Left ventricle myocardium inferior (tissue), 1 donor: ENCODE measurements around the gene OGFOD3. TPM values are rescaled to one million over a fixed set of nuclear protein-coding genes. Genes with fewer than 3 reads are reported as not detected.

ENCODE experiments used
- DNase-seq: peaks from one replicate; pipeline ENCODE4 v3.0.0-alpha.2; 2020
- H3K27ac ChIP-seq: fragments of 200-600 bp; replicated peaks from 2 replicates; pipeline ENCODE4 v1.8.0; 2021
- H3K27me3 ChIP-seq: fragments of 200-600 bp; 2 replicates; pipeline ENCODE4 v1.8.0; 2021; ENCODE audit warnings: low read depth
- H3K36me3 ChIP-seq: fragments of 200-600 bp; 2 replicates; pipeline ENCODE4 v1.8.0; 2021
- H3K4me1 ChIP-seq: fragments of 200-600 bp; 2 replicates; pipeline ENCODE4 v1.8.0; 2021
- H3K4me3 ChIP-seq: fragments of 200-600 bp; 2 replicates; pipeline ENCODE4 v1.8.0; 2021; ENCODE audit warnings: mild to moderate bottlenecking, moderate library complexity
- H3K9me3 ChIP-seq: fragments of 200-600 bp; replicated peaks from 2 replicates; pipeline ENCODE4 v1.8.0; 2021
- intact Hi-C: fragments of 100-400 bp; cut with micrococcal nuclease; formaldehyde crosslinking; loops from one replicate; pipeline ENCODE4 v1.11.0; 2022
- total RNA-seq: library from RNA; stranded (reverse); fragmentation: NEBNext Ultra II Directional; extraction: Animal tissue kit (Norgen Biotek cat#: 25700); gene quantifications from one replicate; pipeline ENCODE4 v1.2.1, GENCODE V29; 2021
- TF ChIP-seq, protein P1 (sequence below): fragments of 200-600 bp; IDR thresholded peaks from 2 replicates; pipeline ENCODE4 v1.8.0; 2021; ENCODE audit warnings: antibody characterized with exemption, mild to moderate bottlenecking, borderline replicate concordance
- donor health status: DM: no; HTN: yes; CAD: no; lungs with severe emphysema.

The OGFOD3 gene
- total RNA-seq, 1 donor from 2014 or later: 28.0 TPM

DNA sequence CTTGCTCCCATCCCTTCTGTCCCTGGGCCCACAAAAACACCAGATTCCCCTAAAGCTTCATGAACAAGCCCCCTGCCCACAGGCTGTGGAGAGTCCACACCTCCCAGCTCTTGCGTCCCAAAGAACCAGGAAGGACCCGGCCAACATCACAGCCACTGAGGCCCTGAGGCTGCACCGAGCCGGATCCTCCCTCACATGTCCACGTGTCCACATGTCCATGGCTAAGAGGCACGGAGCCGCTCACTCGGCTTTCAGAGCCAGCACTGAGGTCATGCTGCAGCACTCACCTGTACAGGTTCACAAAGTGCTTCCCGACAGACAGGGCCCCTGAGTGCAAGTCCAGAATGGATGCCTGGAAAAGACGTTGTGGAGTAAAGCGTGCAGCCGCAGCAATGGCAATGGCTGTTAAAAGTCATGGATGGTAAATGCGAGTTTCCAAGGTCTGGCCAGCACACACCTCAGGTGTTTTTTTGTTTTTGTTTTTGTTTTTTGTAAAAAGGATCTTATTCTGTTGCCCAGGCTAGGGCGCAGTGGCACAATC, 12.2 kb downstream of the OGFOD3 start:
- Histone ChIP-seq H3K27me3 (no peaks in the 10 kb centered on the region), H3K9me3 (no peaks in the 10 kb centered on the region), H3K27ac (no peak overlapping the region), H3K36me3 (peaks cover 42% of the 10 kb centered on the region), H3K4me1 (peaks cover 15% of the 10 kb centered on the region), H3K4me3 (no peak overlapping the region)
- no peak for DNase-seq
- TF ChIP-seq, protein P1, sequence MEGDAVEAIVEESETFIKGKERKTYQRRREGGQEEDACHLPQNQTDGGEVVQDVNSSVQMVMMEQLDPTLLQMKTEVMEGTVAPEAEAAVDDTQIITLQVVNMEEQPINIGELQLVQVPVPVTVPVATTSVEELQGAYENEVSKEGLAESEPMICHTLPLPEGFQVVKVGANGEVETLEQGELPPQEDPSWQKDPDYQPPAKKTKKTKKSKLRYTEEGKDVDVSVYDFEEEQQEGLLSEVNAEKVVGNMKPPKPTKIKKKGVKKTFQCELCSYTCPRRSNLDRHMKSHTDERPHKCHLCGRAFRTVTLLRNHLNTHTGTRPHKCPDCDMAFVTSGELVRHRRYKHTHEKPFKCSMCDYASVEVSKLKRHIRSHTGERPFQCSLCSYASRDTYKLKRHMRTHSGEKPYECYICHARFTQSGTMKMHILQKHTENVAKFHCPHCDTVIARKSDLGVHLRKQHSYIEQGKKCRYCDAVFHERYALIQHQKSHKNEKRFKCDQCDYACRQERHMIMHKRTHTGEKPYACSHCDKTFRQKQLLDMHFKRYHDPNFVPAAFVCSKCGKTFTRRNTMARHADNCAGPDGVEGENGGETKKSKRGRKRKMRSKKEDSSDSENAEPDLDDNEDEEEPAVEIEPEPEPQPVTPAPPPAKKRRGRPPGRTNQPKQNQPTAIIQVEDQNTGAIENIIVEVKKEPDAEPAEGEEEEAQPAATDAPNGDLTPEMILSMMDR: no peak
- intact Hi-C loops: no loop called here

DNA sequence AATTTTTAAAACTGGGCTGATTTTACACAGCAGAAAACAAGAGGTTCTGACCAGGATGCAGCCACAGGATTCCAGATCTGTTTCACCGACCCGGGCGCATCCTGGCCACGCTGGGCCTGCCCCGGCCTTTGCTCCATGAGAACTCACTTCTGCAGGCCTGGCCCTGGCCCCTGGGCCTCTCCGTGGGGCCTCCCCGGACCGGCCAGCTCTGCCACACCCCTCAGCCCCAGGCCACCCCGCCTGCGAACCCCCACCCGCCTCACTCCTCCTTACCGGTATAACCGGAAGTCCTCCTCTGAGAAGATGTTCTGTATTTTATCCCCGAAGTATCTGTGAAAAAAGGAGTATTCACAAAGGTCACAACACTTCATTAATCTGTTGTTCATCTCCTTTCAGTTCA, 13.3 kb downstream of the OGFOD3 start:
- Histone ChIP-seq H3K4me1 (peaks cover 17% of the 10 kb centered on the region), H3K27ac (no peak overlapping the region), H3K9me3 (no peaks in the 10 kb centered on the region), H3K36me3 (peaks cover 49% of the 10 kb centered on the region), H3K4me3 (no peak overlapping the region), H3K27me3 (no peaks in the 10 kb centered on the region)
- TF ChIP-seq, protein P1: no peak
- DNase-seq: no peak
- intact Hi-C loops: no loop called here

DNA sequence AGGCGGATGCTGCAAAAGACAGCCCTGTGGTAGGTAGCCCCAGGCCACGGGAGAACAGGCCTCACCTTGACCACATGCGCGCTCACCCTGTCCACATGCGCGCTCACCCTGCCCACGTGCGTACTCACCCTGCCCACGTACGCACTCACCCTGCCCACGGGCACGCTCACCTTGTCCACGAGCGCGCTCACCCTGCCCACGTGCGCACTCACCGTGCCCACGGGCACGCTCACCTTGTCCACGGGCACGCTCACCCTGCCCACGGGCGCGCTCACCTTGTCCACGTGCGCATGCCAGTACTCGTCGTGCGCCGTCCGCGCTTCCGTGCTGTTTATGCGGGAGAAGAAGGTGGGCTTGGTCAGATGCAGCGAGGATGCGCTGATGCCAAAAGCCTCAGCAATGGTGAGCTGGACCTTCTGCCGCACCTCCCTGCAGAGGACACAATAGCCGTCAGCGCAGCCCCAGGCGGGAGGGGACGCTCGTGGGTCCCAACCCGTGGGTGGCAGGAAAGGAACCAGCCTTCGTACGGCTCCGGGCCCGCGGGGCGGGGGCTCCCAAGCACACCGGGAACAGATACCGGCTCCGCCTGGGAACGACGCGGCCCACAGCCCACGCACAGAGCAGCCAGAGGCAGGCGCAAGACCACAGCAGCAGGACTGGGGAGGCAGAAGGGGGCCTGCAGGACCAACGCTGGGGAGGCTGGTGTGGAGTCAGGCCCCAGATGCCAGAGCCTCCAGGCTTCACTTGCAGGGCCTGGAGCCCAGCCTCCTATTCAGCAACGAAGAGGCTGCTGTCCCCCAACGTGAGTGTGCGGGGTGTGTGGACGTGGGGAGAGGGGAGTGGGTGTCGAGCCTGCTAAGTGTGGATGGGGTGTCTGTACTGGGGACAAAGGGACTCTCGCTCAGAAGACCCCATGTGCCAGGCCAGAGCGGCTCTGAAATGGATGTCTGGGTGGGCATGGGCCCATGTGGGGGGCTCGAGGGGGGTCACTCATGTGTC, 14.4 kb downstream of the OGFOD3 start:
- peaks cover 44% of the 10 kb centered on the region for H3K36me3 ChIP-seq
- intact Hi-C loops: no loop called here
- DNase-seq: no peak

DNA sequence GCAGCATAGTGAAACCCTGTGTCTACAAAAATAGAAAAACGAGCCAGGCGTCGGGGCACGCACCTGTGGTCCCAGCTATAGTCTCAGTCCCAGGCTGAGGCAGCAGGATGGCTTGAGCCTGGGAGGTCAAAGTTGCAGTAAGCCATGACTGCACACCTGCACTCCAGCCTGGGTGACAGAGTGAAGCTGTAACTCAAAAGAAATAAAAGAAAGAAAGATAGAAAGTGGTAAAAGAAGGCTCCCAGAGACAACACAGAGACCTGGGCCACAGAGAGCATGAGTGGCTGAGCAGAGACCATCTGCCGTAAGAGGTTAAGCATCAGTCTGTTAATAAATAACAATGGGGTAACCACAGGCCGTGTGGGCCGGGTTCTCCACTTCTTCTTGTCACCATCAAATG, 15.5 kb downstream of the OGFOD3 start:
- no peaks in the 10 kb centered on the region for H3K27me3 ChIP-seq
- H3K9me3 ChIP-seq: no peaks in the 10 kb centered on the region
- no peak overlapping the region for H3K4me3 ChIP-seq
- TF ChIP-seq, protein P1: no peak
- H3K36me3 ChIP-seq: peaks cover 39% of the 10 kb centered on the region
- intact Hi-C loops: no loop called here
- H3K4me1 ChIP-seq: peaks cover 32% of the 10 kb centered on the region
- H3K27ac ChIP-seq: no peak overlapping the region
- DNase-seq: no peak

More for the DNA sequence above, 14.4 kb downstream of the OGFOD3 start:
- Histone ChIP-seq H3K9me3 (no peaks in the 10 kb centered on the region), H3K4me1 (peaks cover 27% of the 10 kb centered on the region), H3K4me3 (no peak overlapping the region), H3K27me3 (no peaks in the 10 kb centered on the region), H3K27ac (no peak overlapping the region)
- TF ChIP-seq, protein P1: no peak

DNA sequence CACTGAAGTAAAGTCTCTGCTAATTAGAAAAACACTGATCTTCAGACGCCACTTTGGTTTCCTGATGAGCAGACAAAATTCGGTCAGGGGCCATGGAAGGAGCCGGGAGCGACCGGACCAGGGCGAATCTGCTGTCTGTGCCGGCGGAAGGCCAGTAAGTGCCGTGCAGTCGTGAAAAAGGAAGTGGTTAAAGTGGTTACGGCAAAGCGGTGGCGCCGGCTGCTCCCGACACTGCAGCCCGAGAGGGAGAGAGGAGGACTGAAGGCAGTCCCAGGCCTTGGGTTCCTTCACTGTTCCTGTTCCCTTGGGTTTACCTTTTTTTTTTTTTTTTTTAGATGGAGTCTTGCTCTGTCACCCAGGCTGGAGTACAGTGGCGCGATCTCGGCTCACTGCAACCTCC, 17.6 kb downstream of the OGFOD3 start:
- TF ChIP-seq, protein P1: no peak
- DNase-seq: peak; percentile 47
- H3K9me3 ChIP-seq: no peaks in the 10 kb centered on the region
- no peaks in the 10 kb centered on the region for H3K27me3 ChIP-seq
- no peak overlapping the region for H3K27ac ChIP-seq
- H3K4me3 ChIP-seq: no peak overlapping the region
- intact Hi-C loops: no loop called here
- peaks cover 39% of the 10 kb centered on the region for H3K36me3 ChIP-seq
- H3K4me1 ChIP-seq: peaks cover 22% of the 10 kb centered on the region
